HUES48 (cell line): ENCODE data around the gene R3HDM2.
"Not testable (repeated sequence)": the region's sequence is repeated elsewhere in the genome, so short reads cannot be mapped to it uniquely, and the experiment has no call there.

Experiments
- H3K27ac ChIP-seq: one replicate; pipeline ENCODE4 v1.7.0; 2013; ENCODE audit warnings: low read depth, low read length, inconsistent platforms
- H3K27me3 ChIP-seq: 2 replicates; pipeline ENCODE4 v1.6.1; 2013; ENCODE audit warnings: mild to moderate bottlenecking, low read length; ENCODE audit not compliant: control insufficient read depth, insufficient read depth
- H3K36me3 ChIP-seq: 2 replicates; pipeline ENCODE4 v1.6.1; 2013; ENCODE audit warnings: low read length; ENCODE audit not compliant: control insufficient read depth, insufficient read depth
- H3K4me1 ChIP-seq: 2 replicates; pipeline ENCODE4 v1.6.1; 2013; ENCODE audit warnings: mild to moderate bottlenecking, low read length; ENCODE audit not compliant: control insufficient read depth, insufficient read depth
- H3K4me3 ChIP-seq: 2 replicates; pipeline ENCODE4 v1.5.1; 2013; ENCODE audit warnings: mild to moderate bottlenecking, low read depth, low read length
- H3K9ac ChIP-seq: 2 replicates; pipeline ENCODE4 v1.6.1; 2013; ENCODE audit warnings: mild to moderate bottlenecking, low read depth, low read length, moderate library complexity
- H3K9me3 ChIP-seq: 2 replicates; pipeline ENCODE4 v1.6.1; 2013; ENCODE audit warnings: low read length; ENCODE audit not compliant: control insufficient read depth, insufficient read depth

The R3HDM2 gene

GRCh38 chr12:57450057-57450456 lies 19.2 kb upstream of the R3HDM2 start:
- Histone ChIP-seq H3K36me3 (no peaks in the 10 kb centered on the region), H3K9ac (no peak overlapping the region), H3K4me1 (peaks cover 17% of the 10 kb centered on the region), H3K4me3 (no peak overlapping the region), H3K9me3 (no peaks in the 10 kb centered on the region), H3K27me3 (no peaks in the 10 kb centered on the region), H3K27ac (no peak overlapping the region)

GRCh38 chr12:57449375-57449774 lies 18.5 kb upstream of the R3HDM2 start:
- Histone ChIP-seq H3K27me3 (no peaks in the 10 kb centered on the region), H3K9me3 (no peaks in the 10 kb centered on the region), H3K27ac (no peak overlapping the region), H3K36me3 (no peaks in the 10 kb centered on the region), H3K4me1 (peaks cover 11% of the 10 kb centered on the region), H3K9ac (no peak overlapping the region), H3K4me3 (no peak overlapping the region)

GRCh38 chr12:57448669-57449068 lies 17.8 kb upstream of the R3HDM2 start:
- no peak overlapping the region for H3K4me3 ChIP-seq
- no peaks in the 10 kb centered on the region for H3K9me3 ChIP-seq
- H3K27me3 ChIP-seq: no peaks in the 10 kb centered on the region
- H3K36me3 ChIP-seq: no peaks in the 10 kb centered on the region
- no peak overlapping the region for H3K27ac ChIP-seq
- H3K9ac ChIP-seq: no peak overlapping the region
- H3K4me1 ChIP-seq: peaks cover 11% of the 10 kb centered on the region

GRCh38 chr12:57446292-57446960 lies 15.6 kb upstream of the R3HDM2 start:
- no peaks in the 10 kb centered on the region for H3K9me3 ChIP-seq
- H3K4me1 ChIP-seq: no peaks in the 10 kb centered on the region
- H3K36me3 ChIP-seq: no peaks in the 10 kb centered on the region
- H3K4me3 ChIP-seq: no peak overlapping the region
- H3K9ac ChIP-seq: no peak overlapping the region
- H3K27me3 ChIP-seq: no peaks in the 10 kb centered on the region
- H3K27ac ChIP-seq: no peak overlapping the region

- H3K27ac ChIP-seq: no peak overlapping the region
- no peak overlapping the region for H3K4me3 ChIP-seq
- no peaks in the 10 kb centered on the region for H3K4me1 ChIP-seq
- H3K9ac ChIP-seq: no peak overlapping the region
- H3K27me3 ChIP-seq: no peaks in the 10 kb centered on the region
- no peaks in the 10 kb centered on the region for H3K36me3 ChIP-seq
- no peaks in the 10 kb centered on the region for H3K9me3 ChIP-seq
Measured at GRCh38 chr12:57444744-57445143, 13.9 kb upstream of the R3HDM2 start.

GRCh38 chr12:57444337-57444736 lies 13.5 kb upstream of the R3HDM2 start:
- H3K9me3 ChIP-seq, H3K27me3 ChIP-seq, H3K27ac ChIP-seq, H3K9ac ChIP-seq, H3K4me3 ChIP-seq, H3K4me1 ChIP-seq, H3K36me3 ChIP-seq: not testable (repeated sequence)

GRCh38 chr12:57441846-57442427 lies 11.1 kb upstream of the R3HDM2 start:
- H3K4me3 ChIP-seq: no peak overlapping the region
- no peaks in the 10 kb centered on the region for H3K9me3 ChIP-seq
- no peaks in the 10 kb centered on the region for H3K27me3 ChIP-seq
- H3K27ac ChIP-seq: no peak overlapping the region
- no peak overlapping the region for H3K9ac ChIP-seq
- no peaks in the 10 kb centered on the region for H3K36me3 ChIP-seq
- H3K4me1 ChIP-seq: no peaks in the 10 kb centered on the region

GRCh38 chr12:57441393-57441792 lies 10.6 kb upstream of the R3HDM2 start:
- not testable (repeated sequence) for H3K27me3 ChIP-seq, H3K9ac ChIP-seq, H3K9me3 ChIP-seq, H3K27ac ChIP-seq, H3K4me3 ChIP-seq, H3K4me1 ChIP-seq, H3K36me3 ChIP-seq

GRCh38 chr12:57439762-57440266 lies 9.0 kb upstream of the R3HDM2 start:
- no peak overlapping the region for H3K27ac ChIP-seq
- H3K9ac ChIP-seq: no peak overlapping the region
- H3K4me1 ChIP-seq: no peaks in the 10 kb centered on the region
- no peaks in the 10 kb centered on the region for H3K36me3 ChIP-seq
- no peak overlapping the region for H3K4me3 ChIP-seq
- no peaks in the 10 kb centered on the region for H3K9me3 ChIP-seq
- H3K27me3 ChIP-seq: no peaks in the 10 kb centered on the region

GRCh38 chr12:57438400-57438799 lies 7.6 kb upstream of the R3HDM2 start:
- H3K4me1 ChIP-seq: no peaks in the 10 kb centered on the region
- no peak overlapping the region for H3K9ac ChIP-seq
- H3K27me3 ChIP-seq: no peaks in the 10 kb centered on the region
- no peak overlapping the region for H3K27ac ChIP-seq
- no peak overlapping the region for H3K4me3 ChIP-seq
- H3K36me3 ChIP-seq: no peaks in the 10 kb centered on the region
- no peaks in the 10 kb centered on the region for H3K9me3 ChIP-seq

GRCh38 chr12:57435293-57435692 lies 4.5 kb upstream of the R3HDM2 start:
- H3K27me3 ChIP-seq: no peaks in the 10 kb centered on the region
- peaks cover 8% of the 10 kb centered on the region for H3K4me1 ChIP-seq
- no peaks in the 10 kb centered on the region for H3K36me3 ChIP-seq
- H3K27ac ChIP-seq: no peak overlapping the region
- H3K4me3 ChIP-seq: no peak overlapping the region
- H3K9ac ChIP-seq: no peak overlapping the region
- no peaks in the 10 kb centered on the region for H3K9me3 ChIP-seq
